HG02798 (cell line): ENCODE data around the gene TBC1D23.
"Not testable (repeated sequence)": the region's sequence is repeated elsewhere in the genome, so short reads cannot be mapped to it uniquely, and the experiment has no call there.

Experiments used
- ATAC-seq: cut with Tn5 transposase; IDR thresholded peaks from one replicate; pipeline ENCODE4 v1.9.1; 2021; ENCODE audit warnings: mild to moderate bottlenecking; ENCODE audit not compliant: unreplicated experiment, poor library complexity

TBC1D23 gene

GRCh38 chr3:100260685-100261484, at the start of gene TBC1D23:
Gene TBC1D23 (plus strand): TSS chr3:100260992. CDS start chr3:100261019, 27 bp downstream.
- ATAC-seq = peak; percentile 100

DNA sequence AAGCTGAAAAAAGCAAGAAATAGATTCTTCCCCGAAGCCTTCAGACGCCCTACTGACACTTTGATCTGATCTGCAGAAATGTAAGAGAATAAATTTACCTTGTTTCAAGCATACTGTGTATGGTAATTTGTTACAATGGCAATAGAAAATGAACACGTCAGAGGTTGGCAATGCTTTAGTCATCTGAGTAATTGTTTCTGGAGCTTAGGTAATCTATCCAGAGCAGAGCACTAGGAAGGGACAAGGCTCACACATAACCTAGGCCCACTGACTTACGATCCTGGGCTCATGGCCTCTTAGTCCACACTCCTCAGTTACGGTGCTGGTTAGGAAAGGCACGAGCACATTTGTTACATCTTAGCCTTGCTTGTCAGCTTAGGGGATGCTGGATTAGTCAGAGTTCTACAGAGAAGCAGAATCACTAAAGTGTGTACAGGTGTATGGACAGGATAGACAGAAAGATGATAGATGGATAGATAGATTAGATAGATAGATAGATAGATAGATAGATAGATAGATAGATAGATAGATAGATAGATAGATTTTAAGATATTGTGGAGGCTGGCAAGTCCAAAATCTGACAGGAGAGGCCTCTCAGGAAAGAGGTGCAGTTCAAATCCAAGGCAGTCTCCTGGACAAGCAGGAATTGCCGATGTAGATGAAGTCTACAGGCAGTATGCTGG, 46.8 kb upstream of the TBC1D23 start:
- no peak for ATAC-seq

DNA sequence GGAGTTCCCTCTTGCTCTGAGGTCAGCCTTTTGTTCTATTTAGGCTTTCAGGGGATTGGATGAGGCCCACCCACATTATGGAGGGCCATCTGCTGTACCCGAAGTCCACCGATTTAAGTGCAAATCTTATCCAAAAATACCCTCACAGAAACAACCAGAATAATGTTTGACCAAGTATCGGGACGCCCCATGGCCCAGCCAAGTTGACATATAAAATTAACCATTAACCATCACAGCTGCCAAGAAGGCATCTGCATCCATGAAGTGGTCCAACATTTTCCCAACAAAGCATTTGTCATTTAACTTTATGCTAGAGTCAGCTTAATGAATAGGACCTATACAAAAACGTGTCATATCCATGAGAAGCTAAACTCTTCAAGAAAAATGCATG, 46.2 kb upstream of the TBC1D23 start:
- ATAC-seq = no peak

- no peak for ATAC-seq
Observed at GRCh38 chr3:100216713-100217112, 44.1 kb upstream of the TBC1D23 start.

DNA sequence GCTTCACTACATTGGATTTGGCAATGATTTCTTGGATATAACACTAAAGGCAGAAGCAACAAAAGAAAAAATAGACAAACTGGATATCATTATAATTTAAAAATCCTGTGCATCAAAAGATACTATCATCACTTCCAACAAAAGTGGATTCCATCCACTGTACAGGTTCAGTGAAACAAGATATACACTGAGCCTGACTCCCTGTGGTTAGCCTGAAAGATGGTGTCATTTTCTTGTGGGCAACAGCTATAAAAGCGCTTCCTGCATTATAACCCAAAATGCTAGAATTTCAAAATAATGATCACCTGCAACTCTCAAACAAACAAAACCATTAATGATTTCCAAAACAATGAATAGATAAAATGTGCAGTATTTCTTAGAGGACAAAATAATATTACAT, 39.6 kb upstream of the TBC1D23 start:
- no peak for ATAC-seq

GRCh38 chr3:100225193-100225592, 35.6 kb upstream of the TBC1D23 start:
- ATAC-seq = no peak

DNA sequence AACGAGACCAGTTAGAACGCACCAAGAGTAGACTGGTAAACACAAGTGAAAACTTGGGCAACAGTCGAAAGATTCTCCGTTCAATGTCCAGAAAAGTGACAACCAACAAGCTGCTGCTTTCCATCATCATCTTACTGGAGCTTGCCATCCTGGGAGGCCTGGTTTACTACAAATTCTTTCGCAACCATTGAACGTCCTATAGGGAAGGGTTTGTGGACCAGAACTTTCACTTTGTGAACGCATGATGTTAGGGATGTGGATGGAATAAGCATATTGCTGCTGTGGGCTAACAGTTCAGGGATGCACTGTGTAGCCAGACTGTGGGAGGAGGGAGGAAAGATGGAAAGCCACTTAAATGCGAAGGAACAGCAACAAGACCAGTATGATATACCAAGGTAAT, 34.9 kb upstream of the TBC1D23 start:
- ATAC-seq = no peak

DNA sequence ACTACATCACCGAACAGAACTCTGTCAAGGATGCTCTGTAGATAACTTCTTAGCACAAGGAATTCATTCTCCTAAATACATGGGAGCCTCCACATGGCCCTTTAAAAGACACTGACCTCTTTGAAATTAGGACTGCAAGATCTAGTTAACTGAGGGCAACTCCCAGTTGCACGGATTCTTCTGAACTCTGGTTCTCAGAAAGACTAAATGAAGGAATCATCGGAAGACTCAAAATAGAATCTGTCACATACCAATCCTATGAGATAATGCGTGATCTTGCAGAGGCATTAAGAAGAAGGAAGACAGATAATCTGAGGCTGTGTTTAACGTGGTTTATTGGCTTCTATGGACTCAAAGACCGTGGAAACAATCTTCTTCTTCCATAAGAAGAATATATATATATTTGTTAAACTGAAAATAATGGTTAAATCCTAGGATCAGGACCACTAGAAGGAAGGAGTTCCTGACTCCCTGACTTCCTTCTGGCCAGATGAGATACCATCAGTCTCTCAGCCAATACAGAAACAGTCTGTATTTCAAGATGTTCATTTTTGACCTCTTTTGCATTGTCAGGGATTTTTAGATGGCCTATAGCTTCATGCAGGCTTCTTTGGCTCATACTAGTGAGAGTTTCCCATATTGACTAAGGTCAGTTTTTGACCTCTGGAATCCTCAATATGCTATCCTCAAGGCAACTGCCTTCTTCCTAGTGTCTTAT, 33.9 kb upstream of the TBC1D23 start:
- ATAC-seq = no peak

- no peak for ATAC-seq
Observed at GRCh38 chr3:100227511-100227921, 33.3 kb upstream of the TBC1D23 start.

DNA sequence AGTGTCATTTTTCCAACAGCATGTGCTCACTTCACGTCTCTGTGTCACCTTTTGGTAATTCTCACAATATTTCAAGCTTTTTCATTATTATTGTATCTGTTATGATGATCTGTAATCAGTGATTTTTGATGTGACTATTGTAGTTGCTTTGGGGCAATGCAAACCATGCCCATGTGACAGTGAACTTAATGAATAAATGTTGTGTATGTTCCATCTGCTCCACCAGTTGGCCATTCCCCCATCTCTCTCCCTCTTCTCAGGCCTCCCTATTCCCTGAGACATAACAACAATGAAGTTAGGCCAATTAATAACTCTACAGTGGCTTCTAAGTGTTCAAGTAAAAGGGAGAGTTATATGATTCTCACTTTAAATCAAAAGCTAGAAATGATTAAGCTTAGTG, 32.5 kb upstream of the TBC1D23 start:
- no peak for ATAC-seq

GRCh38 chr3:100229188-100229587, 31.6 kb upstream of the TBC1D23 start:
- not testable (repeated sequence) for ATAC-seq

GRCh38 chr3:100230710-100231109, 30.1 kb upstream of the TBC1D23 start:
- no peak for ATAC-seq

- ATAC-seq = no peak
Observed at GRCh38 chr3:100231668-100232067, 29.1 kb upstream of the TBC1D23 start.

DNA sequence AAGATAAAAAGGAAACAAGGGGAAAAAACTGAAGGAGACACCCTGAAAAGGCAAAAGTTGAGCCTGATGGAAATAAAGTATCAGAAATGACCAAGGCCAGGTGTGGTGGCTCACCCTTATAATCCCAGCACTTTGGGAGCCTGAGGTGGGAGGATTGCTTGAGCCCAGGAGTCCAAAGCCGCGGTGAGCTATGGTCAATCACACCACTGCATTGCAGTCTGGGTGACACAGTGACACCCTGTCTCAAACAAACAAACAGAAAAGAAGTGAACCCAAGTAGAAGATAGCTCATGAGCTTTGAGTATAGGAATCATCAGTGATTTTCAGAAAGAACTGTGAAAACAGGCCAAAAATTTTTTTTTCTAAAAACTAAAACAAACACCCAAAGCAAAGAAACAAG, 26.4 kb upstream of the TBC1D23 start:
- no peak for ATAC-seq

GRCh38 chr3:100238599-100238998, 22.2 kb upstream of the TBC1D23 start:
- no peak for ATAC-seq

DNA sequence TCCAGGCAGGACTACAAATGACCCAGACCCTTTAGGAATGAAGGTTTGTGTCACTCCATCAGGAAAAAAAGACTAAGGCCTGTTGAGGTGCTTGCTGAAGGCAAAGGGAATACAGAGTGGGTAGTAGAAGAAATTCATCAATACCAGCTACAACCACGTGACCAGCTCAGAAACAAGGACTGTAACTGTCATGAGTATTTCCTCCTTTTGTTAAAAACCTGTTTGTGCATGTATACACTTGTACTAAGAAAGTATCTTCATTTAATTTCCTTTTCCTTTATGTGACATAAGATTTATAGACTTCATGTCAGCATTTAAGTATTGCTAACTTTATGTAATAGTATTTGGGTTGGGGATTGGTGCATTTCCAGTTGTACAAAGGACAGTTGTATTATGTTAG, 18.3 kb upstream of the TBC1D23 start:
- not testable (repeated sequence) for ATAC-seq

DNA sequence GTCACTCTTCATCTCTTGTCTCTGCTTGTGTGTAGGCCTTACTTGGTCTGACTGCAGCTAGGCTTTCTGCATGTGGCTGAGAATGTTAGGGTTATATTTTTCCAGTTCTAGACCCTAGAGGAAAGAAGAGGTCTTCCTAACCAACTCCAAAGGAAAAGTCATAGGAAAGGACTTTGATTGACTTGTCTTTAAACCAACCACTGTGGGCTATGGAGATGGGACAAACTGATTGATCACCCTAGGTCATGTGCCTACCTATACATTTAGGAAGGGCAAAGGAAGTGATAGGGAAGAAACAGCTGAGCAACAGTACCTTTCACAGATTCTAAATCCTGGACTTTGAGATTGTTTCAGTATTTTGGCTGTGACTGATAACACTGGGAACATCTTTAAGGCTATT, 16.5 kb upstream of the TBC1D23 start:
- no peak for ATAC-seq

- no peak for ATAC-seq
Observed at GRCh38 chr3:100245136-100245535, 15.7 kb upstream of the TBC1D23 start.

GRCh38 chr3:100245927-100246326, 14.9 kb upstream of the TBC1D23 start:
- no peak for ATAC-seq

DNA sequence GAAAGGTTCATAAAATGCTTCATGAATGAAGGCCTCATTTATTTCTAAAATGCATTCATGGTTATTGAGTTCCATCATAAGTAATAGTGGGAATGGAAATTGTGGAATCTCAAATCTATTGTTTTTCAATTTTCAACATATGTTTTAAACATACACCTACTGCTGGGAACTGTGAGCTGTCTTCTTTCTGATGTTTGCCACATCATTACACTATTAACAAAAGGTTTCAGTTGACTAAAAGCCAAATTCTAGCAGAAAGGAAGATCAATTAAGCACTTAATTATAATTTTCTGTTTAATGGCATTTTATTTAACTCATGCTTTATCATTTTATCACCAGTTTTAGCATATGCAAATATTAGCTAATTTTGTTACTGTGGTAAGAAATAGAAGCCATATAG, 13.8 kb upstream of the TBC1D23 start:
- ATAC-seq = no peak

- no peak for ATAC-seq
Observed at GRCh38 chr3:100252001-100252400, 8.8 kb upstream of the TBC1D23 start.
